NCI-H1436 (cell line): ENCODE measurements around the gene MAP4K5.

Experiments
- DNase-seq: peaks from one replicate; lab custom pipeline; 2025; lab: John Stamatoyannopoulos, UW

The MAP4K5 gene

GRCh38 chr14:50476134-50476533 is 56.2 kb downstream of the MAP4K5 start:
- DNase-seq: no peak

- no peak for DNase-seq
These were observed 56.9 kb downstream of the MAP4K5 start for GRCh38 chr14:50475460-50475859.

GRCh38 chr14:50471838-50472465 is 60.4 kb downstream of the MAP4K5 start:
- no peak for DNase-seq

GRCh38 chr14:50469982-50470381 is 62.4 kb downstream of the MAP4K5 start:
- DNase-seq: no peak

GRCh38 chr14:50462111-50462510 is 70.3 kb downstream of the MAP4K5 start:
- no peak for DNase-seq

GRCh38 chr14:50453869-50454268 is 78.5 kb downstream of the MAP4K5 start:
- DNase-seq: no peak

- no peak for DNase-seq
These were observed 79.2 kb downstream of the MAP4K5 start for GRCh38 chr14:50452979-50453705.

- DNase-seq: no peak
These were observed 80.1 kb downstream of the MAP4K5 start for GRCh38 chr14:50452296-50452695.

- no peak for DNase-seq
These were observed 80.5 kb downstream of the MAP4K5 start for GRCh38 chr14:50451854-50452253.

- DNase-seq: no peak
These were observed 84.9 kb downstream of the MAP4K5 start for GRCh38 chr14:50447461-50447860.

GRCh38 chr14:50434528-50434927 is 97.8 kb downstream of the MAP4K5 start:
- no peak for DNase-seq

- no peak for DNase-seq
These were observed 100.2 kb downstream of the MAP4K5 start for GRCh38 chr14:50432131-50432530.

- DNase-seq: no peak
These were observed 106.6 kb downstream of the MAP4K5 start for GRCh38 chr14:50425816-50426215.

GRCh38 chr14:50425105-50425504 is 107.3 kb downstream of the MAP4K5 start:
- DNase-seq: no peak

- DNase-seq: no peak
These were observed 108.8 kb downstream of the MAP4K5 start for GRCh38 chr14:50423529-50423928.

GRCh38 chr14:50421499-50421898 is 110.9 kb downstream of the MAP4K5 start:
- DNase-seq: no peak

GRCh38 chr14:50417853-50418252 is 114.5 kb downstream of the MAP4K5 start:
- DNase-seq: no peak

GRCh38 chr14:50410921-50411320 is 121.4 kb downstream of the MAP4K5 start:
- DNase-seq: no peak

GRCh38 chr14:50410071-50410470 is 122.3 kb downstream of the MAP4K5 start:
- DNase-seq: no peak

GRCh38 chr14:50407111-50407812 is 125.1 kb downstream of the MAP4K5 start:
- no peak for DNase-seq

- DNase-seq: no peak
These were observed 128.9 kb downstream of the MAP4K5 start for GRCh38 chr14:50403419-50403818.

GRCh38 chr14:50402965-50403364 is 129.4 kb downstream of the MAP4K5 start:
- DNase-seq: no peak

GRCh38 chr14:50400461-50400860 is 131.9 kb downstream of the MAP4K5 start:
- no peak for DNase-seq
